Smooth muscle cell of the pulmonary artery (primary cell): ENCODE measurements around the gene COQ8B. TPM values are rescaled to one million over a fixed set of nuclear protein-coding genes. Genes with fewer than 3 reads are reported as not detected.

Experiments used
- total RNA-seq: library from RNA; depleted of rRNA; stranded (reverse); fragments of >200 nt; gene quantifications from 2 replicates; pipeline ENCODE4 v1.2.3, GENCODE V29; 2014

Gene COQ8B
- total RNA-seq, result 31.7 and 33.8 TPM in 2 replicates

GRCh38 chr19:40716482-40717324 lies at the start of gene COQ8B, which contains the start of gene ITPKC:
Gene COQ8B (minus strand): TSS chr19:40716886. CDS start chr19:40714632, 2,254 bp downstream.
Gene ITPKC (plus strand): TSS chr19:40717112. CDS start chr19:40717136, 24 bp downstream.

DNA sequence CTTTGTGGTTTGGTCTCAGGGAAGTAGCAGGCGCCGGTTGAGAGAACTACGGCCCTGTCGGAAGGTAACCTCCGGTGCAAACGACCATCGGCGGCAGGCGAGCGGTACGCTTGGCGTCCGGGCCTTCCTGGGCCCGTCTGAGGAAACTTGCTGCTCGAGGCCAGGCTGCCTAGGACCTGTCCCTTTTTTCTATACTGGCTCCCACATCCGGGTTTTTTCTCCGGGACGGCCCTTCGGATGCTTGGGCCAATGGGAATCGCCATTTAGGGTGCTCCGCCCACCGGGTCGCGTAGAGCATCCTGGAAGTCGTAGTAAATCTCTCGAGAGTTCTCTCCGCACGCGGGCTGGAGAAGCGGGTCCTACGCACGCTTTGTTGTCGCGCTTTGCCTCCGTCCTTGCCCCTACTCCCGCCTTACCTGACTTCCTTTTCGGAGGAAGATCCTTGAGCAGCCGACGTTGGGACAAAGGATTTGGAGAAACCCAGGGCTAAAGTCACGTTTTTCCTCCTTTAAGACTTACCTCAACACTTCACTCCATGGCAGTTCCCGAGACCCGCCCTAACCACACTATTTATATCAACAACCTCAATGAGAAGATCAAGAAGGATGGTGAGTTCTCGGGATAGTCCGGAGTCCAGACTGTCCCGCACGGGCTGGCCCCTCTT lies 34.3 kb upstream of the COQ8B start, which contains the start of gene SNRPA:
TSS of gene SNRPA (plus strand) at position 330 of the 664 bp plus-strand sequence. CDS start at position 536, 206 bp downstream.

DNA sequence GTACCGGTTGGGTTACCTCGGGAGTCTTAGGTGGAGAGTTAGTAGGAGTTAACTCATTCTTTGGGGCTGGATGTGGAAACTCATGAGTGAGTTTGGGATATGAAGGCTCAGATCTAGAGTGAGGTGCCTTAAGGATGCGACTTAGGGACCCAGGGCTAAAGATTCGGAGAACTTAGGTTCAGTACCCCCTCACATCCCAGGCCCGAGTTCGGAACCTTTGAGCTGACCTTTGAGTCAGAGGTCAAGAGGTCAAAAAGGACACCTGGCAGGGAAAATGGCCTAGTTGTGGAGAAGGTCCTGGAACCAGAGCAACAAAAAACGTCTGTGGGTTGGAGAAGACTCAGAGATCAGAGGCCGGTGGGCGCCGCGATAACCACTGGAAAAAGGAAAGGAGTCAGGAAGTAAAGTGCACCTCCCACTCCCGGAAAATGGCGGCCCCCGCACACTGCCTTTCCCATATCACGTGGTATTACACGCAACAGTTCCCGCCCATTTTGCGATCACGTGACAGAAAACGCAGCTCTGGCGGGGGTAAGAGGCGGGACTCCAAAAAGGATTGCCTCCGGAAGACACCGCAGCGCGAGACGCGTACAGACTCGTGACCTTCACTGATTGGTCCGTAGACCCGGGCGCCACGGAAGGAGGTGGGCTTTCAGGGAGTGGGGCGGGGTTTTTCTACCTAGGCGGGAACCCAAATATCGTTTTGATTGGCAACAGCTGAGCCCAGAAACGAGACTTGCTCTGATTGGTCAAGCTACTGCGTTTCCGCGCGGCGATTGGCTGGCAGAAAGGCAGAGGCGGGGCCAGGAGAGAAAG lies 33.6 kb upstream of the COQ8B start, which contains the start of gene ACTMAP:
TSS of gene ACTMAP (minus strand) at position 420 of the 816 bp plus-strand sequence. CDS start 674 bp downstream, outside the sequence.

GRCh38 chr19:40690050-40690692 lies 26.5 kb downstream of the COQ8B start, which contains the start of gene NUMBL:
Gene NUMBL (minus strand): TSS chr19:40690651. CDS start chr19:40690483, 168 bp downstream.

Other genes with a start within 250 kb of the COQ8B start
- 1.2 and 5.3 TPM in 2 replicates for gene SPTBN4, start 249.9 kb downstream of the COQ8B start, total RNA-seq
- 31.1 and 41.3 TPM in 2 replicates for gene SHKBP1, start 140.0 kb downstream of the COQ8B start, total RNA-seq
- gene LTBP4, start 115.5 kb downstream of the COQ8B start, total RNA-seq, result 23.3 and 74.9 TPM in 2 replicates
- 50.4 and 65.7 TPM in 2 replicates for gene NUMBL, start 26.2 kb downstream of the COQ8B start, total RNA-seq
- gene ITPKC, start 226 bp upstream of the COQ8B start, total RNA-seq, result 13.0 and 16.6 TPM in 2 replicates
- 1.8 and 2.9 TPM in 2 replicates for gene ACTMAP, start 33.6 kb upstream of the COQ8B start, total RNA-seq
- gene SNRPA, start 34.3 kb upstream of the COQ8B start, total RNA-seq, result 24.7 and 34.7 TPM in 2 replicates
- 0.33 TPM in 1 of 2 replicates, not detected in the other for gene MIA, start 58.6 kb upstream of the COQ8B start, total RNA-seq
- gene RAB4B, start 61.4 kb upstream of the COQ8B start, total RNA-seq, result 9.6 and 11.2 TPM in 2 replicates
- 70.8 and 81.6 TPM in 2 replicates for gene EGLN2, start 82.3 kb upstream of the COQ8B start, total RNA-seq
- gene CYP2A6, start 133.6 kb upstream of the COQ8B start, total RNA-seq, result not detected in 2 replicates
- gene CYP2A7, start 165.3 kb upstream of the COQ8B start, total RNA-seq, result not detected in 2 replicates